IMR-90 (cell line): ENCODE data around the gene PPP1R1C.

ENCODE experiments used
- CTCF ChIP-seq: conservative IDR thresholded peaks from 2 replicates; pipeline ENCODE4 v1.5.1; 2012; ENCODE audit warnings: mild to moderate bottlenecking, low read depth, low read length, improper control_type of control experiment
- MAZ ChIP-seq: IDR thresholded peaks from 2 replicates; pipeline ENCODE4 v1.6.1; 2012; ENCODE audit warnings: low read depth, mild to moderate bottlenecking, low read length, improper control_type of control experiment, moderate library complexity, borderline replicate concordance
- RCOR1 ChIP-seq: IDR thresholded peaks from 2 replicates; pipeline ENCODE4 v1.6.1; 2012; ENCODE audit warnings: mild to moderate bottlenecking, low read length, improper control_type of control experiment; ENCODE audit not compliant: insufficient replicate concordance
- RFX5 ChIP-seq: IDR thresholded peaks from 2 replicates; pipeline ENCODE4 v1.8.0; 2012; ENCODE audit warnings: low read depth, mild to moderate bottlenecking, low read length, moderate library complexity

- TF ChIP-seq CTCF (no peak), MAZ (no peak), RCOR1 (no peak), RFX5 (no peak)
Measured at GRCh38 chr2:182031956-182032355, 46.3 kb downstream of the PPP1R1C start.
